ENCODE results near the gene TIMM17A.

GRCh38 chr1:201921952-201922558 lies 33.2 kb upstream of the TIMM17A start:
- no peak for TF ChIP-seq CTCF (IDR thresholded peaks at IDR 0.05; ENCODE audit: insufficient read depth, low read depth, low read length)
- TF ChIP-seq EZH2 (IDR thresholded peaks at IDR 0.05; ENCODE audit: insufficient read depth, low read length): no peak
